Gastrocnemius medialis (tissue), 4 donors: ENCODE data around the gene TPO. TPM values are rescaled to one million over a fixed set of nuclear protein-coding genes. Genes with fewer than 3 reads are reported as not detected.

ENCODE experiments used
- ATAC-seq, 2 donors: fragments of 150-250 bp; one replicate each; pipeline ENCODE4 v1.9.1; 2016
- DNase-seq, 2 donors: peaks; one replicate each; pipeline ENCODE4 v3.0.0-alpha.2; 2019
- H3K27ac ChIP-seq, 4 donors: fragments of 200-600 bp; sonication (generic); 1 replicate in 1 of 4; 2 replicates in 3 of 4; pipeline ENCODE4 v1.5.1; 2016 to 2018; ENCODE audit warnings: mild to moderate bottlenecking in 2 of 4, moderate library complexity in 1 of 4
- H3K27me3 ChIP-seq, 3 donors: fragments of 200-600 bp; sonication (generic) in 2 of 3; 1 replicate in 1 of 3; 2 replicates in 2 of 3; pipeline versions ENCODE4 v1.5.1 to v1.6.0; 2016 to 2019; ENCODE audit warnings: mild to moderate bottlenecking in 1 of 3, moderate library complexity in 1 of 3
- H3K36me3 ChIP-seq, 2 donors: fragments of 200-600 bp; sonication (generic) in 1 of 2; one replicate each; pipeline ENCODE4 v1.5.1; 2017 to 2018
- H3K4me1 ChIP-seq, 2 donors: fragments of 200-600 bp; sonication (generic) in 1 of 2; one replicate each; pipeline ENCODE4 v1.5.1; 2016 to 2017; ENCODE audit warnings: mild to moderate bottlenecking in 2 of 2
- H3K4me3 ChIP-seq, 4 donors: fragments of 200-600 bp; sonication (generic) in 3 of 4; 1 replicate in 1 of 4; 2 replicates in 3 of 4; pipeline ENCODE4 v1.5.1; 2016 to 2019; ENCODE audit warnings: mild to moderate bottlenecking in 2 of 4
- H3K9me3 ChIP-seq, 3 donors: fragments of 200-600 bp; sonication (generic) in 2 of 3; 1 replicate in 1 of 3; 2 replicates in 2 of 3; pipeline ENCODE4 v1.5.1; 2016 to 2019
- CTCF ChIP-seq, 5 experiments: fragments of 450-650 bp in 3 of 5; fragments of 200-600 bp in 2 of 5; sonication (generic) in 2 of 5; IDR thresholded peaks in 4 of 5; conservative IDR thresholded peaks in 1 of 5; 1 replicate in 4 of 5; 2 replicates in 1 of 5; pipeline ENCODE4 v1.5.1; 2016 to 2019; ENCODE audit warnings: antibody characterized with exemption in 5 of 5, mild to moderate bottlenecking in 3 of 5, moderate library complexity in 3 of 5
- POLR2A ChIP-seq, 2 donors: fragments of 450-650 bp; IDR thresholded peaks; one replicate each; pipeline ENCODE4 v1.6.1; 2017; ENCODE audit warnings: antibody characterized with exemption in 2 of 2, mild to moderate bottlenecking in 2 of 2, moderate library complexity in 2 of 2
- in situ Hi-C, 4 donors: fragments of 200-750 bp; cut with MboI; loops; one replicate each; pipeline versions ENCODE4 v1.15.0 to v1.8.0; 2017; ENCODE audit warnings: low sequenced_read_pairs in 4 of 4
- intact Hi-C: fragments of 100-400 bp; cut with DNase I; formaldehyde crosslinking; loops from one replicate; pipeline ENCODE4 v1.15.1; 2023; ENCODE audit warnings: low total_unique reads
- total RNA-seq, 4 donors: library from RNA; depleted of rRNA; stranded (reverse); fragments of >200 nt; gene quantifications; one replicate each; pipeline versions ENCODE4 v1.1.0 to v1.2.3, GENCODE V29; 2016

Gene TPO
- total RNA-seq, 4 donors from 2014 or later, result 3.3 to 11.6 (median 5.3) TPM

- H3K4me1 ChIP-seq, result no peaks in the 10 kb centered on the region
- intact Hi-C loops, result no loop called here
- no peak for TF ChIP-seq POLR2A (IDR thresholded peaks at IDR 0.05)
- no peak for TF ChIP-seq CTCF (IDR thresholded peaks at IDR 0.05 in 4 of 5, conservative IDR thresholded peaks at IDR 0.05 in 1 of 5)
- no peak overlapping the region for H3K4me3 ChIP-seq
- in situ Hi-C loops, result no loop called here
- no peaks in the 10 kb centered on the region for H3K9me3 ChIP-seq
- H3K27ac ChIP-seq, result no peak overlapping the region
- peaks cover 1 to 4% (median 3%) of the 10 kb centered on the region in 3 donors for H3K27me3 ChIP-seq
- H3K36me3 ChIP-seq, result no peaks in the 10 kb centered on the region
- DNase-seq, result no peak
- ATAC-seq, result no peak
Measured at GRCh38 chr2:1585635-1586034, 172.4 kb downstream of the TPO start.

GRCh38 chr2:1586251-1586922 lies 173.1 kb downstream of the TPO start:
- Histone ChIP-seq H3K4me1 (peaks cover 0 to 4% of the 10 kb centered on the region in 2 donors), H3K9me3 (no peaks in the 10 kb centered on the region), H3K36me3 (no peaks in the 10 kb centered on the region), H3K27me3 (peaks cover 4 to 9% (median 9%) of the 10 kb centered on the region in 3 donors), H3K27ac (no peak overlapping the region), H3K4me3 (no peak overlapping the region)
- in situ Hi-C loops, result no loop called here
- ATAC-seq (no peak), DNase-seq (no peak)
- no peak for TF ChIP-seq POLR2A (IDR thresholded peaks at IDR 0.05)
- intact Hi-C loops, result no loop called here

- TF ChIP-seq CTCF (IDR thresholded peaks at IDR 0.05 in 4 of 5, conservative IDR thresholded peaks at IDR 0.05 in 1 of 5) (no peak), POLR2A (IDR thresholded peaks at IDR 0.05) (no peak)
- DNase-seq (no peak), ATAC-seq (no peak)
- in situ Hi-C loops, result no loop called here
- H3K4me1 ChIP-seq, result peaks cover 0 to 12% of the 10 kb centered on the region in 2 donors
- no peak overlapping the region for H3K4me3 ChIP-seq
- no peak overlapping the region for H3K27ac ChIP-seq
- intact Hi-C loops, result no loop called here
- peaks cover 4 to 13% (median 11%) of the 10 kb centered on the region in 3 donors for H3K27me3 ChIP-seq
- no peaks in the 10 kb centered on the region for H3K9me3 ChIP-seq
- H3K36me3 ChIP-seq, result no peaks in the 10 kb centered on the region
Measured at GRCh38 chr2:1586923-1587840, 173.9 kb downstream of the TPO start.

GRCh38 chr2:1588051-1588977 lies 175.1 kb downstream of the TPO start:
- intact Hi-C loops (no loop called here), in situ Hi-C loops (no loop called here)
- no peaks in the 10 kb centered on the region for H3K36me3 ChIP-seq
- H3K9me3 ChIP-seq, result no peaks in the 10 kb centered on the region
- ATAC-seq (no peak), DNase-seq (no peak)
- peaks cover 0 to 13% of the 10 kb centered on the region in 2 donors for H3K4me1 ChIP-seq
- no peak overlapping the region for H3K27ac ChIP-seq
- H3K4me3 ChIP-seq, result no peak overlapping the region
- TF ChIP-seq CTCF (IDR thresholded peaks at IDR 0.05 in 4 of 5, conservative IDR thresholded peaks at IDR 0.05 in 1 of 5) (no peak), POLR2A (IDR thresholded peaks at IDR 0.05) (no peak)
- peaks cover 4 to 13% (median 11%) of the 10 kb centered on the region in 3 donors for H3K27me3 ChIP-seq
